DMS 273 (cell line): ENCODE measurements around the gene PLCH2.

Experiments
- DNase-seq: peaks from one replicate; lab custom pipeline; 2025; ENCODE audit not compliant: unreplicated experiment; lab: John Stamatoyannopoulos, UW

The PLCH2 gene

DNA sequence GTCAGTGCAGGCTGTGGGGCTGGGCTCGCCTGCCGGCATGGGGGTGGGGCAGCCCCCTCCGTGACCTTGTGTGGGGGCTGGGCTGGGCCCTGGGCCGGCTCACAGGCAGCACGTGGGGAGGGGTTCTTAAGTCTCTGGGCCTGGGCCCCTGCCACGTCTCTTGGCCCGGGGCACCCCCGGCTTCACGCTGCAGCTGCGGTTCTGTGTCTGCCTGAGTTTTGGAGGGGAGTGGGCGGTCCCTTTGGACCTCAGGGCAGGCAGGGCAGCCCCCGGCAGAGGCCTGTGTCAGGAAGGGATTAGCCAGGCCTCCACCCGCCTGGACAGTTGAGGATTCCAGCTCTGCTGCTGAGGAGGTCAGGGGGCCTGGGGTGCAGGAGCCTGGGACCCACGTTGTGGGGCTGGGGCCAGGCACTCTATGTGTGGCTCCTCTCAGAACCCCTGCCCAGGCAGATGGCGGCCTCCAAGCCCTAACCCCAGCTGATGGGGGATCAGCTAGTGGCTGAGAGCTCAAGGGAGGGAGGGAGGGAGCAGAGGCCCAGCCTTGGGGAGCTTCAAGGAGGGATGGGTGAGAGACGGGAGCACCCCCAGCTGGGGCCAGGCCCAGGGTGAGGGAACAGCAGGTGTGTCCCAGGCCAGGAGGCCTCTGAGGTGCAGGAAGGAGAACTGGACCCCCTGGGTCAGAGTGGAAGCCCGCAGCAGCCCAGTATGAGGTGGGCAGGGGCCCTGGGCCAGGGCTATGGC is 1.8 kb upstream of the PLCH2 start:
- DNase-seq, result peak; percentile 35

DNA sequence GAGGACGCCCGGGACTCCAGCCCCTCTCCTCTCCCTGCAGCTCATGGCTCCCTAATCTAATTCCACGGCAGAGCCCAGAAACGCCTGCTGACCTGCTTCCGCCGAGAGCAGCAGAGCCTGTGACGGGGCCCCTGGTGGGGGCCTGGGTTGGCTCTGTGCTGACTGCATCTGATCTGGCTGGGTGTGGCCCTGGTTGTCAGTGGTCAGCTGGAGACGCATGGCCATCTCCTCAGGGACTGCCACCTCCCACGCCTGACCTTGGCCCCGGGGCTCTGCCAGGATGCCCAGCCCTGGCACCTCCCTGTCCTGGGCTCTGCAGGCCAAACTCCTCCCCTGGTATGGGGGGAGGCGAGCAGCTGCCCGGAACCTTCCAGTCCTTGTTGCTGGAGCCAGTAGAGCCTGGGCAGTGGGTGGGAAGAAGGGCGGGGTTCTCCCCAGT is 1.1 kb upstream of the PLCH2 start:
- DNase-seq, result no peak

DNA sequence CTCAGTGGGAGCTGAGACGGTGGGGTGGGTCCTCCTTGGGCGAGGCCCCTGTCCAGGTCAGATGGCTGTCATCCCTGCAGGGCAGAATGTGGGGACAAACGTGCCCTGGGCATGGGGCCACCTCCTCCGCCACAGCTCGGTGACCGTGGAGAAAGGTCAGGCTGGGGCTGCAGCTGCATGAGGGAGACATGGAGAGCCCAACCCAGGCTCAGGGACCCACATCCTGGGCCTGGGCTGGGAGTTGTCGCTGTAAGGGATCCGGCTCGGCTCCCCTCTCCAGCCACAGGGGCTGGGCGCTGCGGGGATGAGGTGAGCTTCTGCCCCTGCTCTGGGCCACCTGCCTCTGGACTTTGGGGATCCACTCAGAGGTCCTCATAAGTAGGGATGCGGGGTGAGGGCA is 518 bp upstream of the PLCH2 start:
- no peak for DNase-seq

DNA sequence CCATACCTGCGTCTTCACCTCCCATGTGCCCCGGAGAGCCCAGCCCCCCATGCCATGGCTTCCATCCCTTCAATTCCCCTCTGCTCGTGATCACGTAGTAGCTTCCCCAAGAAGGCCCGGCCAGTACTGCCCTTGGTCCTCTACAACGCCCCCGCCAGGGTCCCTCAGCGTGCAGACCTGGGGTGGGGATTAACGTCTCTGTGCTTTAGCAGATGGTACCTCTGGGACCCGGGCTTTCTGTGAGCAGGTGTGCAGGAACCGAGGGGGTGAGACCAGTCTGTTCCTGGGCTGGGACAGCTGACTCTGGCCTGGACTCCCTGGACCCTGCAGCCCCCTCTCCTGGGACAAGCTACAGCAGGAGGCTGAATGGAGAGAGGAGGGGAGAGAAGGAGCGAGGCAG is 1.2 kb downstream of the PLCH2 start:
- DNase-seq, result no peak

DNA sequence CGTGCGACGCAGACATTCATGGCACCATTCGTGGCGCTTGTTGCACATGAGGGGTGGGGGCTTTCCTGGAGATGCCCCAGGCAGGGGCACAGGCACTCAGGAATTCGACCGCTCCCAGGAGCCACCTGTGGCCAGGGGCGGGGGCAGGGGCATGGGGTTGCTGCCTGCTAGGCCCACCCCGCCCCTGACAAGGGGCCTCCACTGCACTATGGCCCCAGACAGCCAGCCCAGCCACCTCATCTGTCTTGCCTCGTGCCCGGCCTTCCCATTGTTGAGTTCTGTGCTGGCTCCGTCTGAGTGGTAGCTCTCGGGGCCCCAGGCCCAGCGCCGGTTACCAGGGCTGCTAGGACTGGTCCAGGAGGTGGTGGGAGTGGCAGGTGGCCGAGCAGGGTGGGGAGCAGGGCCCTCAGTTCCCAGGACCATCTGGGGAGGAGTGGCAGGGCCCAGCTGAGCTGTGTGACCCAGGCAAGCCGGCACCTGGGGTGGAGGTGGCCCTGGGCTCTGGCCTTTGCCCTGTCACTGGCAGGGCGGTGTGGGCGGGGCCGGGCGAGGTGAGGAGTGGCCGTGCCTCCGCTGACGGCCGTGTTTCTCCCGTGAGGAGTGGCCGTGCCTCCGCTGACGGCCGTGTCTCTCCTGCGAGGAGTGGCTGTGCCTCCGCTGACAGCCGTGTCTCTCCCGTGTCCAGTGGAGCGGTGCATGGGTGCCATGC is 1.9 kb downstream of the PLCH2 start:
- peak; percentile 38 for DNase-seq

DNA sequence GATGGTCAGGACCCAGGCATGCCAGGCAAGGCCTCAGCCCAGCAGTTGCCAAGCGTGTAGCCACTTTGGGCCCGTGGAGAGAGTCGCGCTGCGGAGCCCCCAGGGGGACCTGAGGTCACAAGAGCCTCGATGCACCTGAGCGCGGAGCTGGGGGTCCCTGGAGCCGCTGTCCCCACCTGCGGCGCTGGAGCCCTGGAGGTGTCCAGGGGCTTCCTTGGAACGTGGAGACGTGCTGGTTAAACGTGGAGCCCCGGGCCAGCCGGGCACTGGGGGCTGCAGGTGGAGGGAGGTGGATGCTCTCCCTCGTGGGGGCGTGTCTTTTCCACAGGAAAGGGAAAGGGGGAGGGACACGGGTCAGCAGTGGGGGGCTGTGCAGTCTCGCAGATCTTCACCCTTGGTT is 3.1 kb downstream of the PLCH2 start:
- no peak for DNase-seq

DNA sequence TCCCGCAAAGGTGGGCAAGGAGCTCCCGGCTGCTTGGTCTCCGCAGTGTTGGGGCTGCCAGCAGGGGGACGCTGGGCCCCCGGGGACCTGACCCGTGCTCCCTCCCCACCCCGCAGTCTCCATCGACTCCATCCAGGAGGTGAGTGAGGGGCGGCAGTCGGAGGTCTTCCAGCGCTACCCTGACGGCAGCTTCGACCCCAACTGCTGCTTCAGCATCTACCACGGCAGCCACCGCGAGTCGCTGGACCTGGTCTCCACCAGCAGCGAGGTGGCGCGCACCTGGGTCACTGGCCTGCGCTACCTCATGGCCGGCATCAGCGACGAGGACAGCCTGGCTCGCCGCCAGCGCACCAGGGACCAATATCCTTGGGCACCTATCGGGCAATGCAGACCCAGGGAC is 3.5 kb downstream of the PLCH2 start:
- no peak for DNase-seq

DNA sequence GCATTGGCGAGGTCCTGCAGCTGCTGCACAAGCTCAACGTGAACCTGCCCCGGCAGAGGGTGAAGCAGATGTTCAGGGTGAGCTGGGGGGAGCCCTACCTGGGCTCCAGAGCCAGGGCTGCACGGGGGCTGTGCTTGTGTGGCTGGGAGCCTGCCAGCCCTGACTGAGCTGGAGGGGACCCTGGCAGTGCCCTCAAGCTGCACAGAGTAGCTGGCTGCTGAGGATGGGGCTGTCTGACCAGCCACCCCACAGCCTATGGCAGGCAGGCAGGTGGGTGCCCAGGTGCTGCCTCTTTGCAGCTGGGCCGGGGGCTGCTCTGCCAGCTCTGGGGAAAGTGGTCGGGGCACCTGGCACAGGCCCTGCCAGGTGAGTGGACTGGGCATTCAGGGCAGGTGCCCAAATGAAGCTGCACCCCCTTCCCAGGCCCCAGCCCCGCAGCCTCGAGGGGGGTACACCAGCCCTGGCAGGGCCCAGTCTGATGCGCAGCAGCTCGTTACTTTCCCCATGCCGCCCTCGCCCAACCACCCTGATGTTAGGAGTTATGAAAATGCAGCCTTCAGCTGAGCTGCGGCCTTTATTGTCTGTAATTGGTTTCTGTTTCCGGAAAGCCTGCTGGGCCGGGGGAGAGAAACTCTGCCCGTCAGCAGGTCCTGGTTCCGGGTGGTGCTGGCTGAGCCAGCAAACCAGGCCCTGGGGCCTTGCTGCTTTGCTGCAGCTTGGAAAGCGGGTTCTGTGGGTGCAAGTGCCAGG is 4.3 kb downstream of the PLCH2 start:
- DNase-seq, result peak; percentile 62

DNA sequence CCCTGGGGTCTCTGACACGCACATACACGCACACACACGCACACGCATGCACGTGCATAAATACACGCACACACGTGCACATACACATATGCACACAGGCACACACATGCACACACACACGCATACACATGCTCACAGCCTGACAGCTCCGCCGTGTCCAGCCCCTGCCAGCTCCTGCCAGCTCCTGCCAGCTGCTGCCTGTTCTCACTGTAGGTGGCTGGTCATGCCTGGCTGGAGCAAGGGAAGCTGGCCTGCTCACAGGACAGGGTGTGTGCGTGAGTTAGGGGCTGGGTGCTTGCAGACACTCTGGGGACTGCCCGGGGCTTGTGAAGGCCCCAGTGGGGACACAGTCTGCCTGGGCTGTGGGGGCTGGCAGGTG is 4.9 kb downstream of the PLCH2 start:
- peak; percentile 77 for DNase-seq

DNA sequence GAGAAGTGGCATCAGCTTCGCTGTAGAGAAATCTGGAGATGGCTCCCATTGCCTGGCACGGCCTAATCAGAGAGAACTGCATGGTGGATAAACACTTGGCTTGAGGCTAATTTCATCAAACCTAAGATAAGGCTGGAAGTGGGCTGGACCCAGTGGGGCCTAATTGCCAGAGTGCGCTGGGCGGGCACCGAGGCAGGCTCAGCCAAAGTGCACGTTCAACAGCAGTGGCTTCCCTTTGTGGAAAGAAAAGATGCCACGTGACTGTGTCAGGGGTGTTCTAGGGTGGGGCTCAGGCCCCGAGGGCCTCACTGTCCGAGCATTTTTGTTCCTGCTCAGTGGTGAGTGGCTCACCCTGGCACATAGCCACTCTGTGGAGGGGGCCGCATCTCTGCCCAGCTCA is 5.8 kb downstream of the PLCH2 start:
- no peak for DNase-seq

DNA sequence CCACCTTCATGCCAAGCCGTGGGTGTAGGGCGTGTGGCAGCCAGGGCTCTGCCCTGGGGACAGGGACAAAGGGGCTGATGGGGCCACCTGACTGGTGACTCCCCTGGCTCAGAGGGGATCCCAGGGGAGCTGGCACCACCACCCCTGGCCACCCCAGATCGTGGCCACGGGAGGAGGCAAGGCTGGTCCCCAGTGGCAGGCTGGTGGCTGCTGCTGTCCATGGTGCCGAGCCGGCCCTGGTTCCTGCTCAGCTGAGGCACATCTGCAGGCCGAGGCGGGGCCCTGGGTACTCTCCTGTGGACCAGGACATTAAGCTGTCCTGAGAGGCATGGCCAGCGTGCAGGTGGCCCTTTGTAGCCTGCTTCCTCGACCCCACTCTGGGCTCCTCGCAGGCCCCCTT is 6.5 kb downstream of the PLCH2 start:
- no peak for DNase-seq

DNA sequence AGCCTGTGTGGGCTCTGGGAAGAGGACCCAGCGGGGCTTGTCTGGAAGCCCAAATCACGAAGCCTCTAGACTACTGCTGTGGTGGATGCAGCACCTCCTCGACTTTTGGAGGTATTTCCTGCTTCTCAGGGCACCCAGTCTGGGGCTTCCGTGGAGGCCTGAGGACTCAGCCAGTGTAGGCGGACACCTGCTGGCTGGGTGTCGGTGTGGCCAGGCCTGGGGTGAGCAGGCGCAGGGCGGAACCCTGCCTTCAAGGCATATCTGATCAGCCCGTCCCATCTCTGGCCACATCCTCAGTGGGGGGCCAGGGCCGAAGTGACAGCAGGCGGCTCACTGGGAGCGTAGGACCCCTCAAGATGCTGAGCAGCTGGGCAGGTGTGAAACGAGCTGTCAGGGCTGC is 6.9 kb downstream of the PLCH2 start:
- DNase-seq, result no peak

DNA sequence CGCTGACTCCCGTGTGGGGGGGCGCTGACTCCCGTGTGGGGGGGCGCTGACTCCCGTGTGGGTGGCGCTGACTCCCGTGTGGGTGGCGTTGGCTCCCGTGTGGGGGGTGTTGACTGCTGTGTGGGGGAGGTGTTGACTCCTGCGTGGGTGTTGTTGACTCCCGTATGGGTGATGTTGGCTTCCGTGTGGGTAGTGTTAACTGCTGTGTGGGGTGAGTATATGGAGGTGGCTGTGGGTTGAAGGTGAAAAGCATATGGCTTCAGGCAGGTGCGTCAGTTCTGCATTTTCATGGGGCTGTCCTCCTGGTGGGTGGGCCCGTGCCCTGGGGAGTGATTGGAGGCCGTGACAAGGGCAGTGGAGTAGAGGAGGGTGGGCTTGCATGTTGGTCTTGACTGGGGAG is 7.9 kb downstream of the PLCH2 start:
- no peak for DNase-seq

DNA sequence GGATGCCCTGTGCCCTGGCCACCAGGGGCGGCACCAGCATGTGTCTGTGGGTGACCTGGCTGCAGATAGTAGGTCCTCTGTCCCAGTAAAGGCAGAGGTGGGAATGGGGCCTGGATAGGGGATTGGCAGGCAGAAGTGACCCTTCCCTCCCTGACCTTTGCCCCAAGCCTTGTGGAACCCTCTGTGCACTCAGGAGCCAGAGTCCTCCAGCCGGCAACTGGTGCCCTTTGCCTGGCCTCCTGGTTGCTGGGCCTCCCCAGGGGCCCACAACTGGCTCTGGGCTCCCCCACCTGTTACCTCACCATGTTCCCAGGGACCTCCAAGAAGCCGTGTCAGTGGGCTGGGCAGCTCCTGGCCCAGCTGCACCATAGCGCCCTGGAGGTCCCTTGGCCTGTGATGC is 10.0 kb downstream of the PLCH2 start:
- DNase-seq, result no peak

DNA sequence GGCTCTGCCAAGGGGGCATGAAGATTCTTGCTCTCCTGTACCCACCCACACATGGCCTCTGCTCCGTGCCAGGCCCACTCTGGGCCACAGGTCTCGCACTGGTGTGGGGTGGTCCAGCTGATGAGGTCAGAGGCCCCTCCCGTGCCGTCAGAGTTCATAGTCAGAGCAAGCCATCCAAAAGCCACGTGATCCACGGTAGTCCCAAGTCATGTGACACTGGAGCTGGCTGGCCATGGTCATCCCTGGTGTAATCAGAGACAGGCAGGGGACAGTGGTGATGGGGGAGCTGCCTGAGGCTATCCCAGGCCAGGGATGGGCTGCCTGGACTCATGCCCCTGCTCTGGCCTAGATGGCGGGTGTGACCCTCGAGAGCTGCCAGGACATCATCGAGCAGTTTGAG is 10.5 kb downstream of the PLCH2 start:
- DNase-seq, result no peak

DNA sequence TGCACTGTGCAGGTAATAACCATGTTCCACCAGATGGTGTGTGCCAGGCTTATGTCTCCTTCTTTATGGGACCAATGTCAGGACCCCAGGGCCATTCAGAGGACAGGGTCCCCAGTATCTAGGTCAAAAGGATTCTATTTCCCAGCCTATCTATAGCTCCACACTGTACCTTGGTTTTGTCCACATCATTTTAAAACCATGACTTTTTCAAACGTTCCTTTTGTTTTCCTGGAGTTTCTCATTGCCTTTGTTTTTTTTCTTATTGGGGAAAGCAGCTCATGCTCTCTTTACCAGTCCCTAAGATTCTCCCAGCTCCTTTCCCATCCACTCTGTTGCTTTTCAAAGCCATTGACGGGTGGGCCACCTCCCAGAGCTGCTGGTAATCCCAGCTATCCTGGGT is 12.6 kb downstream of the PLCH2 start:
- DNase-seq, result no peak

DNA sequence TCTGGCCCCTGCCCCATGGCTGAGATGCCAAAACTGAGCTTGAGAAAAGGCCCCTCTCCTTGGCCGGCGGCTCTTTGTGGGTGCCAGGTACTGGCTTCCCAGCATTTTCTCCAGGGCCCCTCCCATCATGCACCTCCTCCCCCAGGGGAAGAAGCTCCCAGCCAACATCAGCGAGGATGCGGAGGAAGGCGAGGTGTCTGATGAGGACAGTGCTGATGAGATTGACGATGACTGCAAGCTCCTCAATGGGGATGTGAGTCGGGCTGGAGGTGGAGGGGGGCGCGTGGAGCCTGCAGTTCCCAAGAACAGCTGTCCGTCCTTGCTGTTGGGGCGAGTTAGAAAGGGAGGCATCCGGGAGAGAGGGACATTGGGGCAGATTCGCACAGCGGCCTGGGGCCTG is 13.5 kb downstream of the PLCH2 start:
- DNase-seq, result no peak

DNA sequence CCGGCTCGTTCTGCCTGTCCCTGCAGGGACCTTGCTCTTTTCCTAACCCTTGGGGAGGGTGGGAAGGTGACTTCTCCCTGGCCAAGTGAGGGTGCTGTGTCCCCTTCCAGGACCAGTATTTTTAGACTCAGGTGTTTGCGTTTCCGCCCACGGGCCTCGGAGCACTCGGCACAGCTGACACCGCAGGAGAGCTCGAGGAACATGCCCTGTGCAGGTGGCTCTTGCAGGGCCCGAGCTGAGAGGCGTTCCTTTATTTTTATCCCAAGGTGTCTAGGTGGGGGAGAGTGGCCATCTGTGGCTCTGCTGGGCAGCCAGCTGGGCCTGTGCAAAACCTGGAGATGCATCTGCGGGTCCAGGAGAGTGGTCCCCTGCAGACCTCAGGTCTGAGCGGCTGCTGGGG is 16.0 kb downstream of the PLCH2 start:
- no peak for DNase-seq

DNA sequence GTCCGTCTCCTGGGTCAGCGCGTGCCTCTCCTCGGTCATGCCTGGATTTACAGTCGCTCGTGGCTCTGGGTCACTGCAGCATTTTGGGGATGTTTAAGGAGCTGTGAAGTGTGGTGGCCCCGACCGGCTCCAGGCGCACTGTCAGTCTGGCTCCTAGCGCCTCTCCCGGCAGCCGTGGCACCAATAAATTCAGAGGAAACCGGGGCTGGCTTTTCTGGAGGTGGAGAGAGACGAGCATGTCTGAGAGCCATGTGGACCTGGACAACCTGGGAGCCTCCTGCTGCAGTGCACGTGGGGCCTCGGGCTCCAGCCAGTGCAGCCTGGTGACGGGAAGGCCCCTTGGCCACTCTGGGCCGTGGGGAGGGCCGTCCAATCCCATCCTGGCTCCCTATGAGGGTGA is 17.1 kb downstream of the PLCH2 start:
- DNase-seq, result peak; percentile 42

DNA sequence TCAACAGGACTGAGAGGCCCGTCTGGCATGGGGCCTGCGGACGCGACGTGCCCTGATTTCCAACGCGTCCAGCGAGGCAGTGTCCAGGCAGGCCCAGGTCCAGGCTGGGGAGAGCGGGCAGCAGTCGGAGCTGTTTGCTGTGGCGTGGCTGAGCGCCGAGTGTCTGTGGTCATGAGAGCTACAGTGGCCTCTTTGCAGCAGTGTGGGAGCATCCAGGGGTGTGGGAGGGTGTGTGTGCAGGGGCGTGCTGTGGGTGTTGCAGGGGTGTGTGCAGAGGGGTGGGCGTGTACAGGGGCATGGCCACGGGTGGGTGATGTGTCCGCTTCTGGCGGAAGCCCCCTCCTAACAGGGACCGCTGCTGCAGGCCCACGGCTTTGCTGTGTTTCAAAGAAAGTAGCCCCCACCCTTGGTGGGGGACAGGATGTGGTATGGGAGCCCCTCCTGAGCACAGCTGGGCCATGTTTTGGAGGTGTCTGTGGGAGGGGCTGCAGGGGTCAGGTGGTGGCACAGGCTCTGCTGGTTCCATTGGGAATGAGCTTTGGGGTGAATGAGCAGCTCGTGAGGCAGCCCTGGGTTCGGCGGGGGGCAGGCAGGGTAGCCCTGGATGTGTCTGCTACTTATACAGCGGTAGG is 17.7 kb downstream of the PLCH2 start:
- DNase-seq, result no peak

DNA sequence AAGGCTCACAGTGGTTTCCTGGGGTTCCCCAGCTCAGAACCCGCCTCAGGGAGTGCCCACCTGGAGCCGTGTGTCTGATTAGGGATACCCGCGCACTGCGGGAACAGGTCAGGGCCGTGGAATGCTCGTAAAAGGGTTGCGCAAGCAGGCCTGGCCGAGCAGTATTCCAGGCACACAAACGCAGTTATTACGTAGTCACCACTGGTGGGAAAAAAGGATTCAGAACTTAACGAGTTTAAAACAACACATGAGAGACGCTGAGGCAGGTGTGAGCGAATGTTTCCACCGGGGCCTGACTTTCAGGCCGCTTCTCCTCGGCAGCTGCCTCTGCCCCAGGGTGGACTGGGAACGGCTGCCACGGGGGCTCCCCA is 18.2 kb downstream of the PLCH2 start:
- no peak for DNase-seq

DNA sequence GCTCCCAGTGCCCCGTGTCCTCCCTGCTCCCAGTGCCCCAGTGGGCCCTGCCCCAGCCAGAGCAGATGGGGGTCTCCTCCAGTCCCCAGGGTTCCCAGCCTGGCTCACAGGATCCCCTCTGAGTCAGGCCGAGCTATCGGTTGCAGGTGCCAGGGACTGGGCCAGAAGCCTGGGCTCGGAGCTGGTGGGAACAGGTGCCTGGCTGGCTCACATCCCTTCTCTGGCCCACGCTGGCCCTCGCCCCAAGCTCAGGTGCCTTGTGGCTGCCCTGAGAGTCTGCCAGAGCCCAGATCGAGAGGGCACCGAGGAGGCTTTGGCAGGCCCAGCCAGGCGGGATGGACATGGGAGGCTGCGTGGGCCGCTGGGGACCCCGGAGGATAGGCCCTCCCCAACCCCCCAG is 18.9 kb downstream of the PLCH2 start:
- DNase-seq, result no peak
